Fibroblast of mammary gland (primary cell): ENCODE measurements around the gene CHSY3.

Experiments
- DNase-seq: peaks from one replicate; pipeline ENCODE4 v3.0.0-alpha.2; 2010; ENCODE audit warnings: low read depth
- H3K4me3 ChIP-seq: 2 replicates; pipeline ENCODE4 v1.5.1; 2011; ENCODE audit warnings: low read depth, mild to moderate bottlenecking, low read length, moderate library complexity; ENCODE audit not compliant: control insufficient read depth
- TF ChIP-seq, protein P1 (sequence below): conservative IDR thresholded peaks from 2 replicates; pipeline ENCODE4 v1.5.1; 2011; ENCODE audit warnings: low read depth, low read length, inconsistent platforms; ENCODE audit not compliant: control insufficient read depth, insufficient read depth

The CHSY3 gene

DNA sequence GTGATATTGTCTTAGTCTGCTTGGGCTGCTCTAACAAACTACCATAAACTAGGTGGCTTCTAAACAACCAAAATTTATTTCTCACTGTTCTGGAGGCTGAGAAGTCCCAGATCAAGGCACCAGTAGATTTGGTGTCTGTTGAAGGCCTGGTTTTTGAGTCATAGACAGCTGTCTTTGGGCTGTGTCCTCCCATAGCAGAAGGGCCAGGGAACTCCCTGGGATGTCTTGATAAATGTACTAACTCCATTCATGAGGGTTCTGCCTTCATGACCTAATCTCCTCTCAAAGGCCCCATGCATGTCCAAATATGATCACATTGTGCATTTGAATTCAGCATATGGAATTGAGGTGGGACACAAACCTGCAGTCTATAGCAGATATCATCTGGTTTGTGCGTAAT lies 121.2 kb downstream of the CHSY3 start:
- TF ChIP-seq, protein P1, sequence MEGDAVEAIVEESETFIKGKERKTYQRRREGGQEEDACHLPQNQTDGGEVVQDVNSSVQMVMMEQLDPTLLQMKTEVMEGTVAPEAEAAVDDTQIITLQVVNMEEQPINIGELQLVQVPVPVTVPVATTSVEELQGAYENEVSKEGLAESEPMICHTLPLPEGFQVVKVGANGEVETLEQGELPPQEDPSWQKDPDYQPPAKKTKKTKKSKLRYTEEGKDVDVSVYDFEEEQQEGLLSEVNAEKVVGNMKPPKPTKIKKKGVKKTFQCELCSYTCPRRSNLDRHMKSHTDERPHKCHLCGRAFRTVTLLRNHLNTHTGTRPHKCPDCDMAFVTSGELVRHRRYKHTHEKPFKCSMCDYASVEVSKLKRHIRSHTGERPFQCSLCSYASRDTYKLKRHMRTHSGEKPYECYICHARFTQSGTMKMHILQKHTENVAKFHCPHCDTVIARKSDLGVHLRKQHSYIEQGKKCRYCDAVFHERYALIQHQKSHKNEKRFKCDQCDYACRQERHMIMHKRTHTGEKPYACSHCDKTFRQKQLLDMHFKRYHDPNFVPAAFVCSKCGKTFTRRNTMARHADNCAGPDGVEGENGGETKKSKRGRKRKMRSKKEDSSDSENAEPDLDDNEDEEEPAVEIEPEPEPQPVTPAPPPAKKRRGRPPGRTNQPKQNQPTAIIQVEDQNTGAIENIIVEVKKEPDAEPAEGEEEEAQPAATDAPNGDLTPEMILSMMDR: no peak
- DNase-seq: no peak
- no peak overlapping the region for H3K4me3 ChIP-seq

DNA sequence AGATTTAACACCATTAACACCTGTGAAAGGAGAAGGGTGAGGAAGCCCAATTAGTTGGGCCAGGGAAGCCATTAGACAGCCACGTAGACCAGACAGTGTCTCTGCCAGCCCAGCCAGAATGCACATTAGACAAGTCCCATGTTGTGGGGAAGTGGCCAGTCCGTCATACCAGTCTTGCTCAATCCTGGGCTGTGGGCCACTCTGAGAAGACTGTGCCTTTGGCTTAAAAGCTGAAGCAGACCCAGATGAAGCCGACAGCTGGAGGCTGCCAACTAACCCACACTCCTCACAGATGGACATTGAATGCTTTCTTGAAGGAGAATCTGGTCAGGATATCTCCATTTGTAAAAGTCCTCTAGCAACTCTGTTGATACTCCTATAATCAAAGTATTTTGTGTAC lies 128.5 kb downstream of the CHSY3 start:
- no peak overlapping the region for H3K4me3 ChIP-seq
- DNase-seq: no peak
- TF ChIP-seq, protein P1: no peak

DNA sequence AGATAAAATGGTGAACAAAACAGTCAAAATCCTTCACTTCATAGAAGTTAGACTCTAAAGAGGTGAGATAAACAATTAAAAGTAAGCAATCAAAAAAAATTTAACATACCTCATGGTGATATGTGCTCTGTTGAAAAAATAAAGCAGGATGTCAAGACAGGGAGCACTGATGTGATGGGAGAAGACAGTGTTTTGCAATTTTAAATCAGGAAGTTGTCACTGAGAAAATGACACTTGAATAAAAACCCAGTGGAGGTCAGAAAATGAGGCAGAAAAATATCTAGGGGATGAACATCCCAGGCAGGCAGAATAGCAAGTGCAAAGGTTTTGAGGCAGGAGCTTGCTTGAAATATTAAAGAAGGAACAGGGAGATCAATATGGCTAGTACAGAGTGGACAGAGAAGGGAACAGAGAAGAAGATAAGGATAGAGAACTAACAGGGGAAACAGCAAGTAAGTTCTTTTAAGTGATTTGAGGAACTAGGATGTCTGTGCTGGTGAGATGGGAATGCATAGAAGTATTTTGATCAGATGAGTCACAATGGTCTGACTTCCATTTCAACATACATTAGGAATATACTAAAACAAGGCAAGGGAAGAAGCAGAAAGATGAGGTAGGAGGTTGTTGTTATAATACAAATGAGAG lies 130.4 kb downstream of the CHSY3 start:
- no peak overlapping the region for H3K4me3 ChIP-seq
- peak; percentile 65 for DNase-seq
- TF ChIP-seq, protein P1: no peak

DNA sequence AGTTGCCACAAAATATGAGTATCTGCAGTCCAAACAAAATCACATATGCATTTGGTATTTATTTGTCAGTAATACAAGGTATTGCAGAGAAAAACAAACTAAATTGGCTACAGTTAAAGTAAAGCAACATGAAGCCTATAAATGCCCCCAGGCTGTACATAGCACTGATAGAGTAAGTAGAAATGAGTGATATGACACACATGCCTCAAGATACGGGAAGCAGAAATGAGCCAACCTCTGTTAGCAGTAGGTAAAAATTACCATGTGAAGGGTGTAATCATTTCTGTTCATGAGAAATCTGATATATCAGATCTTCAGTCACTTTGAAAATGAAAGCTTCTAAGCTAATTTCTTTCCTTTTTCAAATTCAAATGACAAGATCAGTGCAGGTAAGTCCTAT lies 131.1 kb downstream of the CHSY3 start:
- H3K4me3 ChIP-seq: no peak overlapping the region
- no peak for DNase-seq
- TF ChIP-seq, protein P1: no peak

DNA sequence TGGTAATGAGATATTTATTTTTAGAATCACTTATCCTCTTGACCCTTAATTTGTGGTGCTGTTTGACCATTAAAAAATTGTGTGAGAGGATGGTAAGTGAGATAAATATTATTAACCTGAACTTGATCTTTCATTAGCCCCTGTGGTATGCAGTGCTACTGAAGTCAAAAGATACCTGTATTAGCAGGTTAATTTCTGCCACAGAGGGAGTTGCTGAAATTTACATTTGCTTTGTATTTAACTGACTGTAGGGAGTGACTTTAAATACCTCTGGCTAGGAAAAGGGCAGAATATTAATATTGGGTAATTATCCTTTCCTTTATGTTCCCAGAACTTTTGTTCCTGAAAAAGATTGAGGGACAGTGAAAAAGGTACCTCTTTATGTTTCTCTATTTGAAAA lies 133.6 kb downstream of the CHSY3 start:
- no peak overlapping the region for H3K4me3 ChIP-seq
- DNase-seq: no peak
- TF ChIP-seq, protein P1: no peak

DNA sequence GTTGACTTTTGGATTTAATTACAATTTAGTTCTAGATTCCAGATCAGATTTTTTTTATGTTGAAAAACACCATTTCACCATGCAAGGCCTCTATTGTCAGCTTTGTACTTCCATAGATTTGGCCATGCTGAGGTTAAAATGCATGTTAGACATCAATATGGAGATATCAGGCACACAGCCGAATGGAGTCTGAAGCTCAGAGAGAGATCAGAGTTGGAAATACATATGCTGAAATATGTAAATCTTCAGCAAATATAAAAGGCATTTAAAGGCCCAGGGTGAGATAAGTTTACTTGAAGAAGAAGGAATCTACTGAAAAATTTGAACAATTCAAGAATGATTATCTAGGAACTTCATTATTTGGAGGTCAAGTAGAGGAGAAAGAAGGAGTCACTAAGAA lies 139.6 kb downstream of the CHSY3 start:
- TF ChIP-seq, protein P1: no peak
- DNase-seq: no peak
- no peak overlapping the region for H3K4me3 ChIP-seq

DNA sequence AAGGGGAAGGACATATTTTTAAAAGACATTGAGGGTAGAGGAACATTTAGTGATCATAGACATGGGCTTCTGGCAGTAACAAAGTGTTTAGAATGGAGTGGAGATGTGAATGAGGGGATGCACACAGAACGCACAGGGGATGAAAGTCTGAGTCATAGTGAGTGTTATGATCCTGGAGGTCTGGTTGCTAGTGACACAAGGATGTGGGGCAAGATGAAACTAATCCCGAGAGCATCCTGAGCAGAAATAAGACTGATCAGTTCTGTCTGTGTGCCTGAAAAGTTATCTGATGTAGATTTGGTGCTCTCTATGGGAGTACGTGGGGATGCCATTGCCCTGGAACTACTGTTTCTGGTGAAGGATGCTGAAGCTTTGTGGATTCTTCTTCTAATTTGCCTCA lies 141.1 kb downstream of the CHSY3 start:
- peak; percentile 64 for DNase-seq
- TF ChIP-seq, protein P1: no peak

More for the DNA sequence above, 141.1 kb downstream of the CHSY3 start:
- no peak overlapping the region for H3K4me3 ChIP-seq
